Loucy (cell line): ENCODE measurements around the gene CTNNA2.

ENCODE experiments used
- H2AFZ ChIP-seq: fragments of 200-600 bp; sonication (generic); 2 replicates; pipeline ENCODE4 v1.6.0; 2016; ENCODE audit warnings: antibody characterized with exemption, mild to moderate bottlenecking, low read length, moderate library complexity
- H3F3A ChIP-seq: fragments of 200-600 bp; 2 replicates; pipeline ENCODE4 v1.6.0; 2016; ENCODE audit warnings: antibody characterized with exemption, low read depth, mild to moderate bottlenecking
- H3K27me3 ChIP-seq: fragments of 200-600 bp; sonication (generic); 2 replicates; pipeline ENCODE4 v1.6.1; 2014; ENCODE audit warnings: low read length, mild to moderate bottlenecking; ENCODE audit not compliant: insufficient read depth, poor library complexity, severe bottlenecking
- H3K36me3 ChIP-seq: fragments of 200-600 bp; sonication (generic); 2 replicates; pipeline ENCODE4 v1.6.1; 2016; ENCODE audit warnings: low read length; ENCODE audit not compliant: insufficient read depth
- H3K4me1 ChIP-seq: fragments of 200-600 bp; sonication (generic); 2 replicates; pipeline ENCODE4 v1.5.1; 2014; ENCODE audit warnings: low read length, mild to moderate bottlenecking; ENCODE audit not compliant: insufficient read depth, poor library complexity, severe bottlenecking
- H3K4me2 ChIP-seq: fragments of 200-600 bp; sonication (generic); 2 replicates; pipeline ENCODE4 v1.6.0; 2014; ENCODE audit warnings: antibody characterized with exemption, low read length, low read depth, mild to moderate bottlenecking; ENCODE audit not compliant: poor library complexity, severe bottlenecking
- H3K4me3 ChIP-seq: fragments of 200-600 bp; sonication (generic); 2 replicates; pipeline ENCODE4 v1.5.1; 2014; ENCODE audit warnings: low read length, mild to moderate bottlenecking, mixed read lengths; ENCODE audit not compliant: poor library complexity, severe bottlenecking
- H3K79me2 ChIP-seq: fragments of 200-600 bp; sonication (generic); 2 replicates; pipeline ENCODE4 v1.6.1; 2014; ENCODE audit warnings: low read length; ENCODE audit not compliant: insufficient read depth
- H3K9ac ChIP-seq: fragments of 200-600 bp; sonication (generic); 2 replicates; pipeline ENCODE4 v1.6.0; 2014; ENCODE audit warnings: mild to moderate bottlenecking, low read depth, low read length, moderate library complexity; ENCODE audit not compliant: poor library complexity, severe bottlenecking
- H3K9me2 ChIP-seq: fragments of 200-600 bp; sonication (generic); replicated peaks from 2 replicates; pipeline ENCODE4 v1.6.1; 2016; ENCODE audit warnings: low read depth, low read length, mixed read lengths
- H3K9me3 ChIP-seq: fragments of 200-600 bp; sonication (generic); 2 replicates; pipeline ENCODE4 v1.6.1; 2014; ENCODE audit warnings: mild to moderate bottlenecking, antibody characterized with exemption, low read length, low read depth; ENCODE audit not compliant: insufficient read depth
- H4K20me1 ChIP-seq: fragments of 200-600 bp; sonication (generic); 2 replicates; pipeline ENCODE4 v1.6.0; 2014; ENCODE audit warnings: antibody characterized with exemption, low read length, mild to moderate bottlenecking; ENCODE audit not compliant: insufficient read depth, poor library complexity, severe bottlenecking
- EZH2phosphoT487 ChIP-seq: fragments of 200-600 bp; IDR thresholded peaks from 2 replicates; pipeline ENCODE4 v1.6.1; 2018; ENCODE audit warnings: antibody characterized with exemption, mild to moderate bottlenecking, moderate library complexity, borderline replicate concordance
- TF ChIP-seq, protein P1 (sequence below): fragments of 200-600 bp; sonication (generic); conservative IDR thresholded peaks from 2 replicates; pipeline ENCODE4 v1.5.1; 2014; ENCODE audit warnings: mild to moderate bottlenecking, antibody characterized with exemption, low read length

The CTNNA2 gene

DNA sequence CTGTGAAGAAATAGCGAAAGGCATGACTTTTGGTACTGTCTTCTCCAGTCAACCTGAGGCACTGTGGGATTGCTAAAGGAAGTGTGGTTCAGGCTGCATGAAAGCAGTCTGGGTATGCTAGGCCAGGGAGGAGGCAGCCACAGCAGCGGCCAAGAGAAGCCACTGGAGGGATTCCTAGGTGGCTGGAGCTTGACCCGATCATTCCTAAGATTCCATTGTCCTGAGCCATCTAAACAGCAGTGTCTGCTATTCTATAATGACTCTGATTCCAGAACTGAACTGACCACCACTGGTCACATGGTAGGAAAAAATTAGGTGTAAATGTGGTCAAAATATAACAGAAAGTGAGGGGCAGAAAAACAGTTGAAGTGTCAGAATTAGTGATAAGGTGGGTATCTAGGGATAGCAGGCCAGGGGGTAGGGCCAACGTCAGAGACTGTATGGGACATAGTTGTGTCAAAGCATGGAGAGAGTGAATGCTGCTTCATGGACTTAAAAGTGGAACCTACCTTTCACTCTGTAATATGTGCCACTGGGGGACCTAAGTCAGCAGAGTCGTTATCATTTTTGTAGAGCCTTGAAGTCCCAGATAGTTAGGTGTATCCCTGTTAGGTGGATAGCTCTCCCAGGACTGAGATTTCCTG is 204.6 kb downstream of the CTNNA2 start:
- Histone ChIP-seq H4K20me1 (no peaks in the 10 kb centered on the region), H3F3A (no peaks in the 10 kb centered on the region), H3K4me3 (no peak overlapping the region), H3K9ac (no peak overlapping the region), H3K4me2 (no peak overlapping the region), H2AFZ (no peak overlapping the region), H3K79me2 (no peaks in the 10 kb centered on the region), H3K4me1 (no peaks in the 10 kb centered on the region), H3K27me3 (no peaks in the 10 kb centered on the region), H3K9me2 (no peaks in the 10 kb centered on the region; the same call in 1 of the 2 replicates), H3K36me3 (no peaks in the 10 kb centered on the region), H3K9me3 (no peaks in the 10 kb centered on the region)
- TF ChIP-seq, protein P1, sequence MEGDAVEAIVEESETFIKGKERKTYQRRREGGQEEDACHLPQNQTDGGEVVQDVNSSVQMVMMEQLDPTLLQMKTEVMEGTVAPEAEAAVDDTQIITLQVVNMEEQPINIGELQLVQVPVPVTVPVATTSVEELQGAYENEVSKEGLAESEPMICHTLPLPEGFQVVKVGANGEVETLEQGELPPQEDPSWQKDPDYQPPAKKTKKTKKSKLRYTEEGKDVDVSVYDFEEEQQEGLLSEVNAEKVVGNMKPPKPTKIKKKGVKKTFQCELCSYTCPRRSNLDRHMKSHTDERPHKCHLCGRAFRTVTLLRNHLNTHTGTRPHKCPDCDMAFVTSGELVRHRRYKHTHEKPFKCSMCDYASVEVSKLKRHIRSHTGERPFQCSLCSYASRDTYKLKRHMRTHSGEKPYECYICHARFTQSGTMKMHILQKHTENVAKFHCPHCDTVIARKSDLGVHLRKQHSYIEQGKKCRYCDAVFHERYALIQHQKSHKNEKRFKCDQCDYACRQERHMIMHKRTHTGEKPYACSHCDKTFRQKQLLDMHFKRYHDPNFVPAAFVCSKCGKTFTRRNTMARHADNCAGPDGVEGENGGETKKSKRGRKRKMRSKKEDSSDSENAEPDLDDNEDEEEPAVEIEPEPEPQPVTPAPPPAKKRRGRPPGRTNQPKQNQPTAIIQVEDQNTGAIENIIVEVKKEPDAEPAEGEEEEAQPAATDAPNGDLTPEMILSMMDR = no peak
- TF ChIP-seq EZH2phosphoT487 = no peak

DNA sequence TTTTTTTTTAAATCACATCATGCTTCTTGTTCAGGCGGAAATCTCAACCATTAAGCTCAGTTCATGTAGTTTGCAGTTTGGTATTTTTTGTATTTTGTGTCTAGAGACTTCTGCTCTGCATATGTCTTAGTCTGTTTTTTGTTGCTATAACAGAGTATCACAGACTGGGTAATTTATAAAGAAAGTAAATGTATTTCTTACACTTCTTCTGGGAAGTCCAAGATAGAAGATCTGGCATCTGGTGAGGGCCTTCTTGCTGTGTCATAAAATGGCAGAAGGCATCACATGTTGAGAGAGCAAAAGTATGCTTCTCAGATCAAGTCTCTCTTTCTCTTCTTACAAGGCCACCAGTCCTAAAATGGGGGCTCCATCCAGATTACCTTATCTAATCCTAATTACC is 208.2 kb downstream of the CTNNA2 start:
- no peaks in the 10 kb centered on the region for H3K27me3 ChIP-seq
- no peak for TF ChIP-seq EZH2phosphoT487
- TF ChIP-seq, protein P1 = no peak
- no peaks in the 10 kb centered on the region for H3K36me3 ChIP-seq
- no peak overlapping the region for H2AFZ ChIP-seq
- H3K9me2 ChIP-seq = no peaks in the 10 kb centered on the region; the same call in 1 of the 2 replicates
- H3K4me2 ChIP-seq = no peak overlapping the region
- no peaks in the 10 kb centered on the region for H4K20me1 ChIP-seq
- no peak overlapping the region for H3K9ac ChIP-seq
- H3K4me3 ChIP-seq = no peak overlapping the region
- H3K79me2 ChIP-seq = no peaks in the 10 kb centered on the region
- H3F3A ChIP-seq = no peaks in the 10 kb centered on the region
- H3K9me3 ChIP-seq = no peaks in the 10 kb centered on the region
- no peaks in the 10 kb centered on the region for H3K4me1 ChIP-seq

DNA sequence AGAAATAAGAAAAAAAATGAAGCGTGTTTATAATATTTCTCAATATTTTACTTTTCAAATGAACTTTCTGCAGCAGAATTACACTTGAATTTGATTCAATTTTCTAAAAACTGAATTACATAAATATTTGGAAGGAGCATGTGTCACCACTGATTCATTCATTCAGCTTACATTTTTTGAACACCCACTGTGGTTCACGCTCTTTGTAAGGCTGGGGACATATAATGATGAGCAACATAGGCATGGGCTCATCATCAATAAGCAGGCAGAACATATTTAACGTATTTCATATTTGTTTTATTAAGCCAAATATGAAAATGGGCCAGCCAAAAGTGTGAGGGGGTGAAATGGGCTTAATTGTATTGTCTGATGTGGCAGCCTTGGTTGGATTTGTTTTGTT is 209.1 kb downstream of the CTNNA2 start:
- no peak overlapping the region for H2AFZ ChIP-seq
- H3K4me1 ChIP-seq = no peaks in the 10 kb centered on the region
- no peaks in the 10 kb centered on the region for H3K27me3 ChIP-seq
- H3K9me2 ChIP-seq = no peaks in the 10 kb centered on the region; the same call in 1 of the 2 replicates
- H3K9me3 ChIP-seq = no peaks in the 10 kb centered on the region
- no peak for TF ChIP-seq EZH2phosphoT487
- TF ChIP-seq, protein P1 = no peak
- no peaks in the 10 kb centered on the region for H3F3A ChIP-seq
- no peak overlapping the region for H3K4me2 ChIP-seq
- H3K79me2 ChIP-seq = no peaks in the 10 kb centered on the region
- H3K36me3 ChIP-seq = no peaks in the 10 kb centered on the region
- no peak overlapping the region for H3K9ac ChIP-seq
- no peaks in the 10 kb centered on the region for H4K20me1 ChIP-seq
- H3K4me3 ChIP-seq = no peak overlapping the region
